HepG2 (cell line): ENCODE results near the gene PRRT1B.

Source experiments
- CAMTA2 ChIP-seq: sonication (generic); formaldehyde crosslinking; IDR thresholded peaks from 2 replicates; pipeline ENCODE4 v1.4.0; 2020; ENCODE audit warnings: mild to moderate bottlenecking, missing genetic modification reagents, borderline replicate concordance
- E2F1 ChIP-seq: sonication (generic); formaldehyde crosslinking; IDR thresholded peaks from 2 replicates; pipeline ENCODE4 v1.5.0; 2020; ENCODE audit warnings: missing genetic modification reagents
- ERF ChIP-seq: IDR thresholded peaks from 2 replicates; pipeline ENCODE4 v1.6.1; 2018; ENCODE audit warnings: missing biosample characterization, missing genetic modification reagents
- ESRRA ChIP-seq: sonication (generic); formaldehyde crosslinking; IDR thresholded peaks from 2 replicates; pipeline ENCODE4 v1.5.1; 2020; ENCODE audit warnings: mild to moderate bottlenecking, low read depth, missing genetic modification reagents
- PBX3 ChIP-seq: sonication (generic); formaldehyde crosslinking; IDR thresholded peaks from 2 replicates; pipeline ENCODE4 v1.8.1; 2023; ENCODE audit warnings: missing genetic modification reagents, inconsistent platforms, borderline replicate concordance
- RAD51 ChIP-seq: fragments of 450-650 bp; IDR thresholded peaks from 2 replicates; pipeline ENCODE4 v1.6.1; 2016; ENCODE audit warnings: borderline replicate concordance
- SP4 ChIP-seq: sonication (generic); formaldehyde crosslinking; IDR thresholded peaks from 2 replicates; pipeline ENCODE4 v1.8.1; 2023; ENCODE audit warnings: mild to moderate bottlenecking, missing genetic modification reagents
- ZBTB25 ChIP-seq: IDR thresholded peaks from 2 replicates; pipeline ENCODE4 v1.6.1; 2018; ENCODE audit warnings: missing genetic modification reagents
- ZNF598 ChIP-seq: sonication (generic); formaldehyde crosslinking; IDR thresholded peaks from 2 replicates; pipeline ENCODE4 v1.5.1; 2020; ENCODE audit warnings: mild to moderate bottlenecking, missing genetic modification reagents, borderline replicate concordance

- TF ChIP-seq ESRRA (CRISPR knock-in tag) (no peak), ZNF598 (CRISPR knock-in tag) (no peak), CAMTA2 (CRISPR knock-in tag) (no peak), RAD51 (no peak), E2F1 (no peak), SP4 (CRISPR knock-in tag) (no peak), ZBTB25 (CRISPR knock-in tag) (no peak), ERF (CRISPR knock-in tag) (no peak), PBX3 (CRISPR knock-in tag) (no peak)
Measured at GRCh38 chr9:131523451-131524435, 21.6 kb upstream of the PRRT1B start.
